GM18907 (cell line): ENCODE results near the gene C19orf44.

Experiments used
- ATAC-seq: cut with Tn5 transposase; IDR thresholded peaks from one replicate; pipeline ENCODE4 v1.9.1; 2021; ENCODE audit warnings: mild to moderate bottlenecking, moderate library complexity; ENCODE audit not compliant: unreplicated experiment

C19orf44 gene

GRCh38 chr19:16516381-16516780, 20.2 kb downstream of the C19orf44 start:
- no peak for ATAC-seq

GRCh38 chr19:16516923-16517610, 20.9 kb downstream of the C19orf44 start:
- no peak for ATAC-seq

- ATAC-seq, result no peak
These were observed 21.9 kb downstream of the C19orf44 start for GRCh38 chr19:16518061-16518460.

- ATAC-seq, result no peak
These were observed 22.5 kb downstream of the C19orf44 start for GRCh38 chr19:16518483-16519229.

GRCh38 chr19:16519230-16519687, 23.1 kb downstream of the C19orf44 start:
- ATAC-seq, result no peak

- no peak for ATAC-seq
These were observed 24.1 kb downstream of the C19orf44 start for GRCh38 chr19:16520074-16520973.

- ATAC-seq, result no peak
These were observed 24.9 kb downstream of the C19orf44 start for GRCh38 chr19:16520986-16521624.

- ATAC-seq, result no peak
These were observed 25.6 kb downstream of the C19orf44 start for GRCh38 chr19:16521715-16522289.

- ATAC-seq, result no peak
These were observed 26.6 kb downstream of the C19orf44 start for GRCh38 chr19:16522559-16523377.

- no peak for ATAC-seq
These were observed 29.0 kb downstream of the C19orf44 start for GRCh38 chr19:16524991-16525734.

GRCh38 chr19:16525751-16526481, 29.7 kb downstream of the C19orf44 start:
- ATAC-seq, result no peak

- no peak for ATAC-seq
These were observed 31.2 kb downstream of the C19orf44 start for GRCh38 chr19:16527334-16527935.

GRCh38 chr19:16527971-16528521, 31.9 kb downstream of the C19orf44 start:
- no peak for ATAC-seq

- no peak for ATAC-seq
These were observed 33.4 kb downstream of the C19orf44 start for GRCh38 chr19:16529466-16530144.

- ATAC-seq, result no peak
These were observed 34.6 kb downstream of the C19orf44 start for GRCh38 chr19:16530540-16531379.

- no peak for ATAC-seq
These were observed 35.1 kb downstream of the C19orf44 start for GRCh38 chr19:16531380-16531669.
